Stimulated activated CD4-positive, alpha-beta T cell treated with anti-CD3 and anti-CD28 coated beads, Interleukin-12 subunit alpha, Interleukin-12 subunit beta, amount 100 ng/mL, for 48 hours (primary cell): ENCODE results near the gene SIAE.

Experiments used
- DNase-seq, 3 donors: peaks; one replicate each; pipeline ENCODE4 v3.0.0-alpha.2; 2020; ENCODE audit warnings: low read depth in 2 of 3, low spot score in 1 of 3

The SIAE gene

DNA sequence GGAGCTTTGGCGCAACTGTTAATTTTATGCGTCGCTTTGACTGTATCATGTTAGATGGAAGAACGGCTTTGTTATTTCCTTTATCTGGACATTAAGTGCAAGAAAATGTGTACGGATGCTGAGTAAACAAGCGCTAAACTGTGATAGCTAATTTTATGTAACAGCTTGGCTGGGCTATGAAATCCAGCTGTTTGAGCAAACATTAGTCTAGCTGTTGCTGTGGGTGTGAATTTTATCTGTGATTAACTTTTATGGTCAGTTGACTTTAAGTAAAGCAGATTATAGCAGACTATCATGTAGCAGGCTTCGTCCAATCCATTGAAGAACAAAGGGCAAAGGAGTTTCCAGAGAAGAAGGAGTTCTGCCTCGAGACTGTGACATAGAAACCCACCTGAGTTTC, 89.8 kb downstream of the SIAE start:
- no peak for DNase-seq
